ENCODE measurements around the gene ARSB.

ARSB gene

GRCh38 chr5:78903353-78903752, 81.8 kb downstream of the ARSB start:
- DNase-seq (ENCODE audit: low read depth), result no peak
- H3K4me3 ChIP-seq (ENCODE audit: control insufficient read depth, low read depth, low read length), result no peak overlapping the region
- no peak for TF ChIP-seq CTCF (IDR thresholded peaks at IDR 0.05; ENCODE audit: control insufficient read depth, insufficient read depth, low read depth, low read length, missing control alignments)

GRCh38 chr5:78899922-78900362, 85.2 kb downstream of the ARSB start:
- DNase-seq (ENCODE audit: low read depth), result no peak
- peak; percentile 87 for TF ChIP-seq CTCF (IDR thresholded peaks at IDR 0.05; ENCODE audit: control insufficient read depth, insufficient read depth, low read depth, low read length, missing control alignments)
- H3K4me3 ChIP-seq (ENCODE audit: control insufficient read depth, low read depth, low read length), result no peak overlapping the region

- H3K4me3 ChIP-seq (ENCODE audit: control insufficient read depth, low read depth, low read length), result no peak overlapping the region
- DNase-seq (ENCODE audit: low read depth), result no peak
- TF ChIP-seq CTCF (IDR thresholded peaks at IDR 0.05; ENCODE audit: control insufficient read depth, insufficient read depth, low read depth, low read length, missing control alignments), result no peak
These were observed 89.0 kb downstream of the ARSB start for GRCh38 chr5:78896132-78896531.

GRCh38 chr5:78895616-78896015, 89.5 kb downstream of the ARSB start:
- no peak for DNase-seq (ENCODE audit: low read depth)
- no peak overlapping the region for H3K4me3 ChIP-seq (ENCODE audit: control insufficient read depth, low read depth, low read length)
- no peak for TF ChIP-seq CTCF (IDR thresholded peaks at IDR 0.05; ENCODE audit: control insufficient read depth, insufficient read depth, low read depth, low read length, missing control alignments)

GRCh38 chr5:78893940-78894677, 91.0 kb downstream of the ARSB start:
- no peak for TF ChIP-seq CTCF (IDR thresholded peaks at IDR 0.05; ENCODE audit: control insufficient read depth, insufficient read depth, low read depth, low read length, missing control alignments)
- DNase-seq (ENCODE audit: low read depth), result no peak
- H3K4me3 ChIP-seq (ENCODE audit: control insufficient read depth, low read depth, low read length), result no peak overlapping the region

GRCh38 chr5:78890667-78891379, 94.3 kb downstream of the ARSB start:
- DNase-seq (ENCODE audit: low read depth), result no peak
- H3K4me3 ChIP-seq (ENCODE audit: control insufficient read depth, low read depth, low read length), result no peak overlapping the region
- TF ChIP-seq CTCF (IDR thresholded peaks at IDR 0.05; ENCODE audit: control insufficient read depth, insufficient read depth, low read depth, low read length, missing control alignments), result no peak

Measured in AG09309 (cell line).